HG03045 (cell line): ENCODE measurements around the gene CEP57L1.

Source experiments
- ATAC-seq: cut with Tn5 transposase; IDR thresholded peaks from one replicate; pipeline ENCODE4 v1.9.1; 2021; ENCODE audit warnings: mild to moderate bottlenecking, moderate library complexity; ENCODE audit not compliant: unreplicated experiment

The CEP57L1 gene

DNA sequence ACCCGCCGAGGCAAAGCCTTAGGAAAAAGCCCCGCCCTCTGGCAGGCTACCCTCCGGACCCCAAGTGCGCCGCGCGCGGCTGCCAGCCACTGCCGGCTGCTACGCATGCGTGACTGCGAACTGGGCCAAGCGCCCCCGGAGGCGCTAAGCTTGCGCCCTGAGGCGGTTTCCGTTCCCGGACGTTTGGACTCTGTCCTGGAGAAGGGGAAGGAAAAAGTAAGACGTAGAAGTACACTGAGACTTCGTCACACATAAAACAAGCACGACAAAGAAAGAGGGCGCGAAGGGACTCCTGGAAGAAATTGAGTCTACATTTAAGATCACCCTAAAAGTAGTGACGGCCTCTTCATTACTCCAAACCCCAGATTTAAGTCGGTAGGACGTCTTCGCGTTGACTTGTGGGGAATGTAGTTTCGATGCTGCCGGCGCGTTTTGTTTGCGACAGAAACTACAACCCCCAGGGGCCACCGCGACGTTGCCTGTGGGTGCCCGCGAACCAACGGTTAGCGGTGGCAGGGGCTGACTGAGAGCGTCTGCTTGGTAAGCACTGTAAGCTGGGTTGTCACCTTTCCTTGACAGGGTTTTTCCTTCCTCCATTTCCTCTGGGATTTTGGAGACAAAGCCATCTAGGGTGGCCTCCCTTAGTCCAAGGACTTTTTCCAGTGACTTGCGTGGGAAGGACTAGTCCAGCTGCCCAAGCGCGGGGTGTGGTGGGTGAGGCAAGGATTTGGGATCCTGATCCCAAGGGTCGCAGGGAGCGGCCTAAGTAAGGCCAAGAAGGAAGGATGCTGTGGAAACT lies at the start of gene CEP57L1:
CEP57L1 (plus strand) TSS at position 472 of the 799 bp plus-strand sequence. CDS start 49,715 bp downstream, outside the sequence.
- peak; percentile 79 for ATAC-seq

DNA sequence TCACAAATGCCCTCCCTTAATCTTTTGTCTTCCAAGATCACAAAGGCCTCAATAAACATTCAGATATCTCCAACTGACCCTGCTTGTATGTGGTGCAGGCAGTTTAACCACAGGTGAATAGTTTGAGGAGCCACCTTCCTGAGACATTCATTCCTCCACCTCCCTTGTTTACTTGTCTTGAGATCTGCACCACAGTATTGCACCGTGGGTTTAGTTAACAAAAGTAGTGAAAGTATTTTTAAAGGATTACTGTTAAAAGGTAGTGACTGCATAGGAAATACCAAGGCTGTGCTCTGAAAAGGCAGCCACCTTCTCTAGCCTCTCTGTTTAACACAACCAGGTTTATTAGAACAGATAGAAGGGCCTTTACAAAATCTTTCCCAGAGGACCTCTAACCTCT lies 47.1 kb upstream of the CEP57L1 start:
- ATAC-seq = no peak

DNA sequence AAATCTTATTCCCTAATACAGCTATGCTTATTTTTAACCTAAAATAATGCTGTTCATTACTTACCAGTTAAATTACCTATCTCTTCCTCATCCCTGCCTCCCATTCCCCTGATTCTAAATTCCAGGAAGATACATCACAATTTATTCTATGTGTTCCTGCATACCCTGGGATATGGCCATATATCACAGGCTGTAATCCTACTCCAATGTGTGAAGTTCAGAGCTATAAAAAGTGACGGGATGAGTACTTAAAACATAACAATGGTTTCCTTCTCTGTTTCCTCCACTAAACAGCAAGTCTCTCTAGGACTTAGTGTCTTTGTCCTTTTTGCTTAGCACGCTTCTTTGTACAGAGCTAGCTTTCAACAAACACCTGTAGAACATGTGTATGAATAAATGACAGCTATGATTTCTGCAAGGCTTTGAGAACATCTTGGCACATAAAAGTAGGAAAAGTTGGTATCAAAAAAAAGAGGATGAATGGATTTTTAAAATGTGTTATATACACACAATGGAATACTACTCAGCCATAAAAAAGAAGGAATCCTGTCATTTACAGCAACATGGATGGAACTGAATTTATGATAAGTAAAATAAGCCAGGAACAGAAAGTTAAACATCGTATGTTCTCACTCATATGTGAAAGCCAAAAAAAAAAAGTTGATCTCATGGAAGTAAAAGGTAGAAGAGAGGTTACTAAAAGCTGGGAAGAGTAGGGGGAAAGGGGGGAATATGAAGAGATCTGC lies 46.5 kb upstream of the CEP57L1 start:
- ATAC-seq = no peak

DNA sequence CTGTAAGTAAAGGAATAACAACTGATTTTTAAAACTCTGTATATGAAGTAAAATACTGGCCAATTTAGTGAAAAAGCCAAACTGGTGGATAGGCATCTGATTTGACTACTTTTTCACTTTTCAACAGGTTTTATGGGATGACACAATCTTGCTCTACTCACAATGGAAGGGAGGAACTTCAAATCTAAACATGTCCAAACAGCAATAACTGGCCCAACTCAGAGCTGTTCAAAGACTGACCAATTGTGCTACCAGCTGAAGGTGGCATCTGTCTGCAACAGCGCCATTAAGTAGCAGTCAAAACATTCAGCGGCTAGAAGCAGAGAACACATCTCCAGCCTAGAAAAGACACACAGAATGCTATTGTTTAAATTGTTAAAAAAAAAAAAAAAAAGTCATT lies 45.3 kb upstream of the CEP57L1 start:
- ATAC-seq = no peak

DNA sequence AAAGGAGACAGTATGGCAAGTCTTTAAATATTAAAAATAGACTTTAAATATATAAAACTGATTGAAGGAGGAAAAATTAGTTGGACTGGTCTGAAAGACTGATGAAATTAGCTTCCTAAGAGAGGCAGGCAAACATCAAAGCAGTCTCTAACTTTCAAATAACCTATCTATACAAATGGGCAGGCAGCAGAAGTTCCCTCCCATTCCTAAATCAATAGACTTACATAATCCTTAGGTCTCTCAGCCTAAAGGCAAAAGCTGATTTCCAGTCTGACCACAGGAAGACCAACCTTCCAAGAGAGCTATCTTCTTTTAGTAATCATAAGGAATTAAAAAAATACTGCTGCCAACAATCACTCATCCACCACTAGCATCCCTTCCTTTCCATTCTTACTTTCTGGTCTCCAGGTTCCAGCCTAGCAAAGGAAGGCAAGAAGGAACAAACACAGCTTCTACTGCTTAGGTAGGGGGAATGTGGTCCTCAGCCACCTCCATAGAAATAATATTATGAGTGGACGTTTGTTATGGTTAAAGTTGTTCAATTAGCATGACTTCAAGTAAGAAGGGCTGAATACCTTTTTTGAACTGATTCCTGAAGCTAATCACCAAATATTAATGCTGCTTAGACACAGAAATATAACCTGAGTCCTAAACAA lies 44.7 kb upstream of the CEP57L1 start:
- no peak for ATAC-seq

DNA sequence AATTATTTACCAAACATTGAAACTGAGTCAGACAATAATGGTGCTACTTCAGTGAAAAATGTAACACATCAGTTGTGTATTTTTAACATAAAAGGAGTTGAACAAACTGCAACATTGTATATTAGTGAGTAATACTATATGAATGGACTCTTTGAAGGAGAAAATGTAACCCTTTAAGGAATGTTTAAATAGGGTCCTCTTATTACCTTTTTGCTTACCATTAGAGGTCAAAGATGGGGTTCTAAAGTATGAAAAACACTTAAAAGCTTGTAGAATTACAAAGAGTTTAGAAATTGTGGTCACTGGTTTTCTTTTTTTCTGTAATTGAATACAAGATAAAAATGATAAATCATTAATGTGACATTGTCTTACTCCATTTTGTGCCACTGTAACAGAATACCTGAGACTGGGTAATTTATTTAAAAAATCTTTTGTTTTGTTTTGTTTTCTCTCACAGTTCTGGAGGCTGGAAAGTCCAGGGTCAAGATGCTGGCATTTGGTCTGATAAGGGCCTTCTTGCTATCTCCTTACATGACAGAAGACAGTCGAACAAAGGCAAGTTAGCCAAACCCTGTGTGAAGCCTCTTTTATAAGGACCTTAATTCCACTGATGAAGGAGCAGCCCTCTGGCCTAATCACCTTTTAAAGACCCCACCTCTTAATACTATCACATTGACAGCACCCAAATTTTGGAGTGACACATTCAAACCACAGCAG lies 43.8 kb upstream of the CEP57L1 start:
- no peak for ATAC-seq

DNA sequence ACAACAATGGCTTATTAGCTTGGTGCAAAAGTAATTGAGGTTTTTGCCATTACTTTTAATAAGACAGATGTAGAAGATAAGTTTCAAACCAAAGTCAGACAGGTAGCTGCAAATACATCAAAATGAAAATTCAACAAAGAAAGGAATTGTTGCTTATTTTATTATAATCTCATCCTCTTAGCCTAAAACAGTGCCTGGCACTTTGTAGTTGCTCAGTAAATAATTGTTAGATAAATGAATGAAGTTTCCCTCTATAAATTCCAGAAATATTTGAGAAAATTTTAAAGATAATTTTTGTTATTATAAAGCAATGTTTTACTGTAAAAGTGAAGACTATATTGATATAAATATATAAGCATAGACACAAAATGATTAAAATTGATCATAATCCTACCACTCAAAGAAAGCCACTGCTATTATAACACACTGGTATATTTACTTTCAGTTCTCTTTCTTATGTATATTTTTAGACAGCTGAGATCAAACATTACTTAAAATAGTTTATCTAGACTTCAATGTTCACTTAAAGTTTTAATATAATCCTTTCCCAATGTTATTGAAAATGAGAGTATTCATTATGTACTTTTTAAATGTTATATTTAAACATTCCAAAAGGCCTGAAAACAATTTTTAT lies 43.2 kb upstream of the CEP57L1 start:
- ATAC-seq = no peak

DNA sequence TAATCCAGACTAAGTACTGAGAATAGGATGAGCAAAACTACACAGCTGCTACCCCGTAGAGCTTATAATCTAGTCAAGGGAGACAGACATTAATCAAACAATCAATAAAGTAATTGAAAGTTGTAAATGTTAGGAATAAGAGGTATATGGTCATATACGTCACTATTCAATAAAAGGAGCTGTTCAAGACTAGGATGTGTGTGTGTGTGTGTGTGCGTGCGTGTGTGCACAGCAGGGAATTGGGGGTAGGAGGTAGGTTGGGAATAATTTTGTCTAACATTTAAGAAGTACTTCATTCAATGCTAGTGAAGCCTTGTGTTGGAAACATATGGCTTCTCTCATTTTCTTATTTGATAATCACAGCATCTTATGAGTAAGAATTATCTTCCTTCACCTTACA lies 42.5 kb upstream of the CEP57L1 start:
- no peak for ATAC-seq

DNA sequence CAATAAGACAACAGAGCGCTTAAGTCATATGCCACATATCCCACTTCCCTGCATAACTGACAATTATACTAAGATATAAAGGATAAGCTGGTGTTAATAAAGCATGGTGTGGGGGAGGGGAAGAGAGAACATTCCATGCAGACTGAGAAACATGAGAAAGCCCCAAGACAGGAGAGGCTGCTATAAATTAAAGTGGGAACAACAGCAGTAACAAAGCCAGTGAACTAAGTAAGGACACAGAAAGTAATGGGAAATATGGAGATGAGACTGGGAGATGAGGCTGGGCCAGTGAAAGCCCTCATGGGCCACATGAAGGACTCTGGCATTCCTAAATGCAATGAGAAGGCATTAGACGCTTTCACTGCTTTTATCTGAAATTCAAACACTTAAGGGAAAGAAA lies 42.0 kb upstream of the CEP57L1 start:
- ATAC-seq = no peak

DNA sequence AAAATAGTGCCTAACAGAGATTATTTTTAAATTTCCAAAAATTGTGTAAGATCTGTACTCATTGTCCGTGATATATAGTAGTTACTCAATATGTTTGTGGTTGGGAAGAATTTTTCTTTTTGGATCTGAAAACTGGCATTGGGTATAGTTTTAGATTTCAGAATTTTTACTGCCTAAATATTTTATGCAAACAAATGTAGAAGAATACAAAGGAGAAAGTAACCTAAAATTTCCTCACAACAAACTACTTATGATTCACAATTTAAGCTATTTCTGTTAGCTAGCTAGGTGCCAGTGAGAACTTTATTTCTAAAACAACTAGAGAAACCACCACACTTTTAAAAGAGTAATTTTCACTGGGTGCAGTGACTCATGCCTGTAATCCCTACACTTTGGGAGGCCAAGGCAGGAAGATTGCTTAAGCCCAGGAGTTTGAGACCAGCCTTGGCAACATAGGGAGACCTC lies 39.5 kb upstream of the CEP57L1 start:
- ATAC-seq = no peak

DNA sequence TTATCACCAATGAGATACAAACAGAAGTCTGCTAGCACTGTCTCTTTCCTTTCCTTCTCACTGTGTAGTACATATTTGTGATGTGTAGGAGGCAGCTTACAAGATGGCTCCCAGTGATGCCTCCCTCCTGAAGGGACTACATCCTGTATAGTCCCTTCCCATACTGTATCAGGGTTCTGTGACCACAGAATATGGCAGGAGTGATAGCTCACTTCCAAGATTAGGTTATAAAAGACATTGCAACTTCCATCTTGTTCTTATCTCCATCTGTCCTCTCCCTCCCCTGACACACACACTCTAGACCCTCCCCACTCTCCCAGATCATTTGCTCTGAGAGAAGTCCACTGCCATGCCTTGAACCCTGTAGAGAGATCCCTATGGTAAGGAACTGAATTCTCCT lies 38.6 kb upstream of the CEP57L1 start:
- ATAC-seq = no peak

DNA sequence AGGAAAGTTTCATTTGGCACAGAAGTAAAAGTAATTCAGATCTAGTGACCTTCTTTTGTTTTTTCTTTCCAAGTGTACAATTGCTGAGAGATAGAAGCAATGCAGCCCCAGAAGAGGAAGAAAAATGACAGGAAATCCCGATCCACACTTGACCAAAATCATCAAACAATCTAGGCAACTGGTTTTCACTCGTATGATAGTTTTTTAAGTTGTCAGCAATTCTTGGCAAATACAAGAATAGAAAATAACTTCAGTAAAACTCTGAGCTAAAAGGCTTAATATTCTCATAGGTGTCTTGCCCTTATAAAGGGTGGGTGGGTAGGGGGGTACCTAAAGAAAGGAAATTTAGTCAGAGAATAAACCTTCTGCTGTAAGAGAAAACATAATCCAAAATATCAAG lies 36.7 kb upstream of the CEP57L1 start:
- ATAC-seq = no peak

DNA sequence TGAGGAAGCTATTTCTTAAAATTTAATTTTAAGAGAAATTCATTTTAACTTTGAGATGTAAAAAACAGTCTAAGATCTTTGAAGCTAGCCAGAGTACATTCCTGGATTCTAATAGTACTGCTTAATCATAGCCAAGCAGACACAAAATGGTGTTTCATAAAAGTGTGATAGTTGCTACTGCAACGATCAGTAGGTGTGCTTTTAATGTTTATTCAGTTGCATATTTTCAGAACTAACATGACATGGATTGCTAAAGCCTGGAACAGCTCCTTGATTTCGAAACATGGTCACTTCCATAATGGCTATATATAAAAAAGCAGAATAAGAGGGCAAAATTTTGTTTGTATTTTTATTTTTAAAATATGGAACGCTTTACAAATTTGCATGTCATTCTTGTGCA lies 36.2 kb upstream of the CEP57L1 start:
- ATAC-seq = no peak

DNA sequence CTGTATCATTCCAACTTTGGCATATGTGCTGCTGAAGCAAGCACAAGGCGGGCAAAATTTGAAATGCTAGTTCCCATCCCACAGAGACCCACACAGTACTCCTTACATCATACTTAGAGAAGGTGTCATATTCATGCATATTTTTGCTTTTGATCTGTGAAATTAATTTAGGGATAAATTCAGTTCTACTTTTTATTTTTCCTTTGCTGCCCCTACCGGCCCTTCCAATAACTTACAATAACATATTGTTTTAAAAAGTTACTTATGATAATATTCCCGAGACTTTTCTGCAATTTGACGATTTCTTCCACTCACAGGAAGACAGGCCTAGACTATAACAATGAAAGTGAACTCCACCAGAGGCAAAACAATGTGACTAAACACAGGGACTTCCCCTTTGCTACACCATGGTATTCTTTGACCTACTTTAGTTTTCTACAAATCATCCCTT lies 35.7 kb upstream of the CEP57L1 start:
- no peak for ATAC-seq

DNA sequence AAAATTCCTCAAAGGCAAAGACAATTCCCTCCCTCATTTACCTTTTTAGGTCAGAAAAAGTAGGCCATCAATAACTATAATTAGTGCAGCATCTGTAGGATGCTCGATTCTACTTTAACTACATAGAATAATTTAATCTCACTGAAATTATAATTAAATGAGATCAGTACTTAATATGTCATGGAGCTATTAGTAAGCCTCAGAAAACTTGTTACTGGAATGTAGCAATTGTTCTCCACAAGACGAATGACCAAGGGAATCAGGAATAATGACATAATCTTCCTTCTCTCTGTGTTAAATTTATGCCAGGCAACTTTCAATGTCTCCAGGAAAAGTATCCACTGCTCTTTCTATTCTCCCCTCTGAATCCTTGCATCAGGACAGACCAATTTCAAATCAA lies 34.7 kb upstream of the CEP57L1 start:
- ATAC-seq = no peak

DNA sequence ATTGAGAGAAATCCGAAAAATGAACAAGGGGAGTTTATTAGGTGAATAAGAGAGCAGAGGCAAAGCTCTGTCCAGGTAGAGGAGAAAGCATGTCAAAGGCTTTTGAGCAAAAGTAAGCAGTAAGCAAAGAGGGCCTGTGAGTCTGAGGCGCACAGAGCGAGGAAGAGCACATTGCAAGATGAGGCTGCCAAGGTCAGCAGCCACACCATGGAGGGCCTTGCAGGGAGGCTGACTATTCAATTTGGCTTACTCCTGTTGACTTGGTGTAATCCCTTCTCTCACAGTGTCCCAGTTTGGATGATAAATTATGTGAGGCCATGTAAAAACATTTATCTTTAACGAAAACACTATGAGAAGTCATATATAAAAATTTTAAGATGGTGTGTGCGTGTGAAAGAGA lies 33.1 kb upstream of the CEP57L1 start:
- ATAC-seq = no peak

DNA sequence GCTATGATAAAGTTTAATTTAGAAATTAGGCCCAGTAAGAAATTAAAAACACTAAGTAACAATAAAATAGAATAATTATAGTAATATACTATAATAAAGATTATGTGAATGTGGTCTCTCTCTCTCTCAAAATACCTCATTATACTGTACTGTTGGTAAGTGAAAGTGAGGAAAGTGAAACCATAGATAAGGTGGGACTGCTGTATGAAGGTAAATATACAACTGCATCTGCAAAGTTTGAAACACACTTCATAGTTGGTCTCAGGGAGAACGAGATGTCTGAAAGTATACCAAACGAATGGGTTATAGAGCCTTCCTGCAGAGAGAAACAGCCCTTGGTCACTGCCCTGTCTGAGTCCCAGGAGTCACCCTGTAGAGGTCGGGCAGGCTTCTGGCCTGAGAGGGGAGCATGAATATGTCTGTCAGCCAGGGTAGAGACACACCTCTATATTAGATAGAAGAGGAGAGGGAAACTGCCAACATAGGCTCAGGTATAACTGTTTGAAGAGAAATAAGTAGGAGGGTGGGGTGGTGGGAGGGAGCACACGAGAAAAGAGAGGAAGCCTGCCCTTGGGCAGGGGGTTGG lies 32.4 kb upstream of the CEP57L1 start:
- ATAC-seq = no peak

DNA sequence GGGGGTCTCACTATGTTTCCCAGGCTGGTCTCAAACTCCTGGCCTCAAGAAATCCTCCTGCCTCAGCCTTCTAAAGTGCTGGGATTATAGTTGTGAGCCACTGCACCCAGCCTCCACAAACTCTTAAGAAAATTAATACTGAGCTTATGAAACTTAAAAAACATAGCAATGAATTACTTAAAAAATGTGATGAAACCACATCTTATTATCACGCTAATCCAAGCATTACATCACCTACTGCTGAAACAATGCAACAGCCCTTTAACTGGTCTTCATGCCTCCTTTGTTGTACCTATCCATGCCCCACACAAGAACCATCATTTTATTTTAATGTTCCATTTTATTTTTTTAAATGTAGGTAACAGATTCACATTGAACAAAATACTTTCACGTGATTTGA lies 25.6 kb upstream of the CEP57L1 start:
- no peak for ATAC-seq

DNA sequence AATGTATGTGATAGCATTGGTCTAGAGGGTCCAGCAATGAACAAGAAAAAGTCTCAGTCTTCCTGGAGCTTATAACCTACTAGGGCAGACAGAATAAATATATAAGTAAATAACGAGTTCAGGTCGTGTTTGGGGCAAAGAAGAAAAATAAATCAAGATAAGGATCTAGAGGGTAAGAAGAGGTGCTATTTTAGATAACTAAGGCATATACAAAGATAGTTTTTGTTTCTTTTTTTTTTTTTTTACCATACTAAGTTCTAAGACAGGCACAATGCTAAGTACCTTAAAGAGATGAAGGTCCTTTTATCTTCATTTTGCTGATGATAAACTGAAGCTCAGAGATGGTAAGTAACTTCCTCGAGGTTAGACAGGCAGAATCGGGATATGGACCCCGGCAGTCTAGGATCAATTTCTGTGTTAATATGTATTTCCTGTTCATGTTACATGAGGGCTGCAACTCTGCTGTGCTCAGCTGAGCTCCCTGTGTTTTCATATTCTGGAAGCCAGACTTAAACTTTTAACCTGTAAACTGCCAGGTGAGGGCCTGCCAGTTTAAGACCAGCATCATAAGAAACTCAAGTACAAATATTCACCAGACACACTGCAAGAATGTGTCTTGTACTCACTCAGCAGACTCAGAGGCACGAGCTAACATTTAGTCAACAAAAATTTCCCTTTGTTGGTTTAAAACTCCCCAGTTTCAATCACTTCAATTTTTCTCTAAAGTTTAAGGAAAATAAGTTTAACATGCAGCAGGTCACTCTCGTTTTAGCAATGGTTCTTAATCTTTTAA lies 24.0 kb upstream of the CEP57L1 start:
- ATAC-seq = no peak
